GM12878 (cell line): ENCODE measurements around the gene GALNTL6. TPM values are rescaled to one million over a fixed set of nuclear protein-coding genes. Genes with fewer than 3 reads are reported as not detected.

Experiments used
- ATAC-seq: fragments of 200-7000 bp; cut with Tn5 transposase; 3 replicates; pipeline ENCODE4 v1.9.1; 2020; ENCODE audit warnings: mild to moderate bottlenecking, moderate library complexity
- BruUV-seq: library from RNA; stranded (reverse); fragments of 400-500 nt; replicated peaks from 2 replicates; lab custom pipeline; 2021; lab: Mats Ljungman, UMichigan
- CTCF ChIA-PET: fragments of 300-600 bp; sonication (Branson Sonifier 250); formaldehyde crosslinking; extraction: SDS; loops from one replicate; lab custom pipeline; 2021; ENCODE audit warnings: inconsistent platforms; lab: Yijun Ruan, JAX
- POLR2A ChIA-PET: fragments of 350-600 bp; formaldehyde crosslinking; extraction: SDS; loops from one replicate; lab custom pipeline; 2021; ENCODE audit warnings: inconsistent platforms; lab: Charles Lee
- RAD21 ChIA-PET: fragments of 300-600 bp; sonication (Branson Sonifier 250); formaldehyde crosslinking; loops from one replicate; lab custom pipeline; 2023; ENCODE audit warnings: antibody characterized with exemption; ENCODE audit not compliant: unreplicated experiment; lab: Charles Lee
- SMC1A ChIA-PET: fragments of 300-600 bp; sonication (Branson Sonifier 250); formaldehyde crosslinking; loops from one replicate; lab custom pipeline; 2023; ENCODE audit not compliant: unreplicated experiment, uncharacterized antibody; lab: Charles Lee
- DNase-seq: peaks from one replicate; pipeline ENCODE4 v3.0.0-alpha.2; 2011; ENCODE audit warnings: low read depth, low spot score
- FAIRE-seq: peaks from 3 replicates; lab custom pipeline; 2011; peaks lifted over from hg19 to GRCh38; lab: Jason Lieb, UNC
- H2AFZ ChIP-seq: 2 replicates; pipeline ENCODE4 v1.6.0; 2011; ENCODE audit warnings: low read depth, low read length, control low read depth; ENCODE audit not compliant: control insufficient read depth
- H3K27ac ChIP-seq: 2 replicates; pipeline ENCODE4 v1.5.1; 2011; ENCODE audit warnings: control low read depth; ENCODE audit not compliant: control insufficient read depth, insufficient read depth
- H3K27me3 ChIP-seq, 2 experiments: replicated peaks in 1 of 2; 2 replicates each; pipeline versions ENCODE4 v1.6.0 to v1.6.1; 2011; ENCODE audit warnings: low read length in 1 of 2; ENCODE audit not compliant: control insufficient read depth in 2 of 2, insufficient read depth in 2 of 2
- H3K36me3 ChIP-seq, 2 experiments: 2 replicates each; pipeline ENCODE4 v1.5.1; 2011; ENCODE audit warnings: low read length in 1 of 2; ENCODE audit not compliant: control insufficient read depth in 2 of 2, insufficient read depth in 2 of 2
- H3K4me1 ChIP-seq: 2 replicates; pipeline ENCODE4 v1.6.1; 2011; ENCODE audit warnings: mild to moderate bottlenecking, low read length, moderate library complexity, mixed read lengths; ENCODE audit not compliant: control insufficient read depth, insufficient read depth
- H3K4me2 ChIP-seq: 2 replicates; pipeline ENCODE4 v1.6.0; 2011; ENCODE audit warnings: control low read depth; ENCODE audit not compliant: control insufficient read depth, insufficient read depth
- H3K4me3 ChIP-seq: fragments of 200-600 bp; sonication (generic); 2 replicates; pipeline ENCODE4 v1.5.1; 2016
- H3K79me2 ChIP-seq: 2 replicates; pipeline ENCODE4 v1.6.0; 2011; ENCODE audit warnings: low read length; ENCODE audit not compliant: control insufficient read depth, insufficient read depth
- H3K9ac ChIP-seq: 2 replicates; pipeline ENCODE4 v1.8.0; 2011; ENCODE audit warnings: low read length, control low read depth, mixed read lengths; ENCODE audit not compliant: control insufficient read depth, insufficient read depth
- H3K9me3 ChIP-seq: replicated peaks from 3 replicates; pipeline ENCODE4 v1.5.1; 2011; ENCODE audit warnings: mild to moderate bottlenecking, low read length; ENCODE audit not compliant: control insufficient read depth, insufficient read depth
- H4K20me1 ChIP-seq: 2 replicates; pipeline ENCODE4 v1.6.0; 2011; ENCODE audit not compliant: control insufficient read depth, insufficient read depth
- EZH2 ChIP-seq: IDR thresholded peaks from 2 replicates; pipeline ENCODE4 v1.6.1; 2012; ENCODE audit warnings: low read depth, mild to moderate bottlenecking, control low read depth, inconsistent platforms, low read length, borderline replicate concordance; ENCODE audit not compliant: control insufficient read depth
- IKZF1 ChIP-seq: fragments of 450-650 bp; conservative IDR thresholded peaks from 2 replicates; pipeline ENCODE4 v1.6.1; 2017; ENCODE audit warnings: antibody characterized with exemption, mild to moderate bottlenecking
- KAT2A ChIP-seq: conservative IDR thresholded peaks from 2 replicates; pipeline ENCODE4 v1.6.1; 2011; ENCODE audit warnings: low read depth, low read length; ENCODE audit not compliant: control insufficient read depth
- PAX5 ChIP-seq: IDR thresholded peaks from 2 replicates; pipeline ENCODE4 v1.6.1; 2011; ENCODE audit warnings: low read depth, low read length, borderline replicate concordance
- SIN3A ChIP-seq: IDR thresholded peaks from 2 replicates; pipeline ENCODE4 v1.6.1; 2012; ENCODE audit warnings: low read depth, low read length, improper control_type of control experiment
- YBX1 ChIP-seq: fragments of 450-650 bp; IDR thresholded peaks from 2 replicates; pipeline ENCODE4 v1.6.1; 2016; ENCODE audit warnings: antibody characterized with exemption
- ZZZ3 ChIP-seq: IDR thresholded peaks from 2 replicates; pipeline ENCODE4 v1.6.1; 2011; ENCODE audit warnings: low read depth; ENCODE audit not compliant: control insufficient read depth, insufficient read length
- WGBS: methylation state at CpG from one replicate; pipeline ENCODE4 v1.1.6; 2016; ENCODE audit warnings: low lambda C conversion rate; ENCODE audit not compliant: insufficient replicate concordance, insufficient coverage; ENCODE audit errors: missing lambda C conversion rate; 5-methylcytosine and 5-hydroxymethylcytosine counted together
- in situ Hi-C: fragments of 300-500 bp; cut with MboI; formaldehyde crosslinking; loops from 9 replicates; pipeline ENCODE4 v1.14.3; 2018; ENCODE audit warnings: mixed read lengths
- intact Hi-C: fragments of 100-400 bp; cut with micrococcal nuclease; formaldehyde crosslinking; loops from one replicate; pipeline ENCODE4 v1.14.2; 2022; ENCODE audit not compliant: unreplicated experiment
- polyA plus RNA-seq, 11 experiments: library from polyadenylated mRNA; depleted of rRNA in 4 of 11; unstranded in 6 of 11; stranded (reverse) in 5 of 11; fragments of >200 nt; fragmentation: Nextera tagmentation in 4 of 11; fragmentation: Illumina TruSeq in 1 of 11; extraction: Ambion mirVana in 4 of 11; extraction: Trizol in 1 of 11; gene quantifications; 1 replicate in 1 of 11; 2 replicates in 10 of 11; pipeline versions ENCODE4 v1.2.1 to v1.2.3, GENCODE V29; 2011 to 2016; ENCODE audit warnings: inconsistent platforms in 2 of 11, missing spikeins in 2 of 11, low read depth in 1 of 11
- total RNA-seq, 4 experiments: library from RNA; depleted of rRNA in 3 of 4; stranded (reverse); fragments of >200 nt in 3 of 4; fragmentation: Illumina TruSeq in 1 of 4; extraction: Trizol in 1 of 4; gene quantifications; 2 replicates each; pipeline versions ENCODE4 v1.2.1 to v1.2.3, GENCODE V29; 2013 to 2021
- TF ChIP-seq, protein P1 (sequence below): IDR thresholded peaks from 2 replicates; pipeline ENCODE4 v1.6.1; 2012; ENCODE audit warnings: low read depth, low read length, improper control_type of control experiment
- TF ChIP-seq, protein P2 (sequence below): IDR thresholded peaks from 2 replicates; pipeline ENCODE4 v1.6.1; 2012; ENCODE audit warnings: low read depth, low read length, improper control_type of control experiment

Gene GALNTL6
- total and polyA plus RNA-seq, 10 of the 15 experiments (the other 5 are each of a cell fraction or from before 2014, with no cell fraction given) = 0.01 to 0.29 TPM; not detected in 8

GRCh38 chr4:172772781-172773180 is 959.6 kb downstream of the GALNTL6 start (continued):
- TF ChIP-seq EZH2 (no peak), SIN3A (no peak), KAT2A (no peak)

DNA sequence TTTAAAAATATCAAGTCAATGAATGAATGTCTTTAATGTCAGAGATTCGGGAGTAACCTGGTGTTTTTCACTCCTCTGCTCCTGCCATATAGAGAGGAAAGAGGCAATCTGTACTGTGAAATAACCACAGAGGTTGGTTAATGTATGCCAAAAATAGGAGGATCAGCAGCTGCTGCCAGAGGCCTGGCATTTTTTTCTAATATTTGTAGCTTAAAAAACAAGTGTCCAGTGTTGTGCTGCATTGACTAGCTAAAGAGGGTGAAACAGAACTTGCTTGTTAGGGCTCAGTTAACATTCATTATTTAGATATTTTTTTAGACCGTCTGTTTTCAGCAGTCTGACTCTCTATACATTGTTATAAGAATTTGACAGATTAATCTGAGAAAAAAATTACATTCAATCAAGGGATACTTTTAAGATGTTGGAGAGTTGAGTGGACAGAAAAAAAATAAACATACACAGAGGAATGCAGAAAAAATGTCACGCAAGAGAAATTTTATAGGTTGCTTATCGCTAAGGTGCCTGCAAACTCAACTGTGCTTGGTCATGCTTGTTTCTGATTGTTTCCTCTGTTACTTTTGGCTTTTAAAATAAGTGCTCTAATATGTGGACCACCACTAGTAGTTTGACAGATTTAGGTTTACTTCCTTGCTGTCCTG is 963.1 kb downstream of the GALNTL6 start:
- Histone ChIP-seq H3K27ac (no peak overlapping the region), H3K79me2 (no peaks in the 10 kb centered on the region), H3K4me2 (no peak overlapping the region), H3K9ac (no peak overlapping the region), H3K27me3 (no peaks in the 10 kb centered on the region), H3K4me3 (no peak overlapping the region), H4K20me1 (no peaks in the 10 kb centered on the region), H3K36me3 (no peaks in the 10 kb centered on the region), H2AFZ (no peak overlapping the region), H3K9me3 (no peaks in the 10 kb centered on the region), H3K4me1 (no peaks in the 10 kb centered on the region)
- no peak for TF ChIP-seq ZZZ3
- TF ChIP-seq, protein P1, sequence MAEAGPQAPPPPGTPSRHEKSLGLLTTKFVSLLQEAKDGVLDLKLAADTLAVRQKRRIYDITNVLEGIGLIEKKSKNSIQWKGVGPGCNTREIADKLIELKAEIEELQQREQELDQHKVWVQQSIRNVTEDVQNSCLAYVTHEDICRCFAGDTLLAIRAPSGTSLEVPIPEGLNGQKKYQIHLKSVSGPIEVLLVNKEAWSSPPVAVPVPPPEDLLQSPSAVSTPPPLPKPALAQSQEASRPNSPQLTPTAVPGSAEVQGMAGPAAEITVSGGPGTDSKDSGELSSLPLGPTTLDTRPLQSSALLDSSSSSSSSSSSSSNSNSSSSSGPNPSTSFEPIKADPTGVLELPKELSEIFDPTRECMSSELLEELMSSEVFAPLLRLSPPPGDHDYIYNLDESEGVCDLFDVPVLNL = no peak
- no peak for TF ChIP-seq YBX1
- TF ChIP-seq, protein P2, sequence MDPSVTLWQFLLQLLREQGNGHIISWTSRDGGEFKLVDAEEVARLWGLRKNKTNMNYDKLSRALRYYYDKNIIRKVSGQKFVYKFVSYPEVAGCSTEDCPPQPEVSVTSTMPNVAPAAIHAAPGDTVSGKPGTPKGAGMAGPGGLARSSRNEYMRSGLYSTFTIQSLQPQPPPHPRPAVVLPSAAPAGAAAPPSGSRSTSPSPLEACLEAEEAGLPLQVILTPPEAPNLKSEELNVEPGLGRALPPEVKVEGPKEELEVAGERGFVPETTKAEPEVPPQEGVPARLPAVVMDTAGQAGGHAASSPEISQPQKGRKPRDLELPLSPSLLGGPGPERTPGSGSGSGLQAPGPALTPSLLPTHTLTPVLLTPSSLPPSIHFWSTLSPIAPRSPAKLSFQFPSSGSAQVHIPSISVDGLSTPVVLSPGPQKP = no peak
- no peak for TF ChIP-seq IKZF1
- TF ChIP-seq PAX5 = no peak
- DNase-seq = no peak
- WGBS = 50% methylated on average over 4 of the region's 4 CpGs
- FAIRE-seq = no peak
- no TSS peak for BruUV-seq
- in situ Hi-C loops (no loop called here), intact Hi-C loops (no loop called here)
- SMC1A ChIA-PET = no interaction called here
- POLR2A ChIA-PET = no interaction called here
- no peak for ATAC-seq
- CTCF ChIA-PET = no interaction called here
- RAD21 ChIA-PET = no interaction called here
